DLD1 (cell line): ENCODE data around the gene IL11RA.

ENCODE experiments used
- in situ Hi-C: cut with HindIII; loops from 2 replicates; pipeline ENCODE4 v1.10.0; 2017; ENCODE audit warnings: low sequenced_read_pairs

Gene IL11RA

DNA sequence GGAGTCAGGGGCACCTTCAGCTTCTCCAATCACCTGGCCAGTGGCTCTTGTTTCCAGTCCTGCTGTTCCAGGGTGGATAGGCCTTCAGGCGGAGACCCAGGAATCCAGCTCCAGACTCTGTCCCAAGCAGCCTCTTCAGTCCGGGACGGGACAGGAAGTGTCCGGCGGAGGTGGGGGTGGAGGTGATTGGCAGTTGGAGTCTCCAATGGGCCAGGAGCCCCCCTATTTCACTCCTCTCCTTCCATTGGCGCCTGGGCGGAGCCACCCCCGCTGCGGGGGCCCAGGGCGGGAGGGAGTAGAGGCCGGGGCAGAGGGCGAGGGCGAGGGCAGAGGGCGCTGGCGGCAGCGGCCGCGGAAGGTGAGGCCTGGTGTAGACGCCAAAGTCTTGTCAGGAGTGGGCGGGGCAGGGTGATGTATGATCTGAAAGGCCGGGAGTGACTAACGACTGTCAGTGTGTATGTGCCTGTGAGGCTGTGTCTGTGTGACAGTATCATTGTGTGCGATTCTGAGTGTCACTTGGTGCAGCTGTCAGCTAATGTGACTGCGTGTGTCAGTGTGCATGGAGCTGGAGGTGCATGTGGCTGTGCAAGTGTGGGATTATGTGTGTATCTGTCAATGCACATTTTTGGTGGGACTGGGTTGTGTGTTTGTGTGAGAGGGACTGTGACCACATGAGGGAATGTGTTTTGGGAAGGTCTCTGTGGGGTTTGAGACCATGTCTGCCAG is at the start of gene IL11RA:
Gene IL11RA (plus strand): TSS at position 310 of the 726 bp plus-strand sequence. CDS start 3,033 bp downstream, outside the sequence.
- in situ Hi-C loops = no loop called here

DNA sequence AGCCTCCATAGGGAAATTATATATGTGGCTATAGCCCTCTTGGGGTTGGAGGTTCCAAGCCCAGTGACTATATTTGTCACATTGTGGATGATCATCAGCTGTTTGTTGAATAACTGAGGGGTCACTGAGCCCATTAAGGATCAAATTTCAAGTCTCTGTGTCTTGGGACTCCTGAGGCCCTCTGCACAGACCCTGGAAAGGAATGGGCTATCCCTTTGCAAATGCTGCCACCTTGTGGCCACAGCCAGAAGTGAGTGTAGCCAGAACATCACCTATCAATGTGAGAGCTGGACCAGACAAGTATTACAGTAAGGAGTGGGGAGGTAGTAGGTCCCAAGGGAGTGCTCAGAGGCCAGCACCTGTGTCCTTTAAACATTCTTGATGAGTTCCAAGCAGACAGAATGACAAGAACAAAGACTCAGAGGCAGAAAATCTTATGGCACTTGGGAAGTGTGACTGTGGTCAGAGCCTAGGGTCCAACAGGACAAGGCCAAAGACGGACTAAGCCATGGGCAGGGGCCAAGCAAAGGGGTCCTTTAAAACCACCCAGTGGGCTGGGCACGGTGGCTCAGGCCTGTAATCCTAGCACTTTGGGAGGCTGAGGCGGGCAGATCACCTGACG is 48.3 kb upstream of the IL11RA start:
- in situ Hi-C loops = no loop called here

- in situ Hi-C loops = no loop called here
Observed at GRCh38 chr9:34606190-34606589, 45.8 kb upstream of the IL11RA start.

GRCh38 chr9:34606905-34607304 is 45.1 kb upstream of the IL11RA start:
- in situ Hi-C loops = no loop called here

GRCh38 chr9:34607331-34607730 is 44.7 kb upstream of the IL11RA start:
- in situ Hi-C loops = no loop called here

DNA sequence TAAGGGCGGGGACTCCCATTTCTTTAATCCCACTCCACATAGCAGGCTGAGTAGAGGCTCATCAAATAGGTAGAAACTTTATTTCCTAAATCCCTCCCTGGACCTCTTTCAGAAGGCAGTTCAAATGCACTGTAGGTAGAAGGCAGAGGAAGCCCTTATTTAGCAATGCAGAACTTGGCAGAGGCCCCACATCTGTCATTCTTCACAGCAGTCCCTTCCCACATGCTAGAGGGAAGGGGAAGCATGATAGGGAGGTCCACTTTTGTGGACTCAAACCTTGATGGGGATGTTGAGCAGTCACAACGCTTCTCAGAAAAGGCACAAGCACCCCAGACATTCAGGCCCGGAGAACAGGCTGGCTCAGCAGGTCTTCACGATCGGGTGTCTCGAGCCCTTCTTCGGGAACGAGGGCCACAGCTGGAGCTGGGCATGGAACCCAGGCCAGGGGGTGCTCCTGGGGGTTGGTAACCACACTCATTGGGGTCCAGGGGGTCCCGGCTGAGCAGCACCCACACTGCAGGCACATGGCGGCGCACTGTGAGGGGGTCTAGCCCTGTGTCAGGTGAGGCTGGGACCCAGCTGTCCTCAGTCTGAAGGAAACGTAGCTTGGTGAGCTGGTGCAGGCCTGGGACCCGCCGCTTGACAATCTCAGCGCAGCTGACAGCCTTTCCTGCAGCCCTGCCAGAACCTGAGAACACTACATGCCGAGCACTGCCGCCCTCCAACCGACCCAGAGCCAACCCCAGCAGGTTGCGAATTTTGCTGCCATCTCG is 41.4 kb upstream of the IL11RA start:
- in situ Hi-C loops = no loop called here

GRCh38 chr9:34611251-34611810 is 40.7 kb upstream of the IL11RA start:
- in situ Hi-C loops = no loop called here

DNA sequence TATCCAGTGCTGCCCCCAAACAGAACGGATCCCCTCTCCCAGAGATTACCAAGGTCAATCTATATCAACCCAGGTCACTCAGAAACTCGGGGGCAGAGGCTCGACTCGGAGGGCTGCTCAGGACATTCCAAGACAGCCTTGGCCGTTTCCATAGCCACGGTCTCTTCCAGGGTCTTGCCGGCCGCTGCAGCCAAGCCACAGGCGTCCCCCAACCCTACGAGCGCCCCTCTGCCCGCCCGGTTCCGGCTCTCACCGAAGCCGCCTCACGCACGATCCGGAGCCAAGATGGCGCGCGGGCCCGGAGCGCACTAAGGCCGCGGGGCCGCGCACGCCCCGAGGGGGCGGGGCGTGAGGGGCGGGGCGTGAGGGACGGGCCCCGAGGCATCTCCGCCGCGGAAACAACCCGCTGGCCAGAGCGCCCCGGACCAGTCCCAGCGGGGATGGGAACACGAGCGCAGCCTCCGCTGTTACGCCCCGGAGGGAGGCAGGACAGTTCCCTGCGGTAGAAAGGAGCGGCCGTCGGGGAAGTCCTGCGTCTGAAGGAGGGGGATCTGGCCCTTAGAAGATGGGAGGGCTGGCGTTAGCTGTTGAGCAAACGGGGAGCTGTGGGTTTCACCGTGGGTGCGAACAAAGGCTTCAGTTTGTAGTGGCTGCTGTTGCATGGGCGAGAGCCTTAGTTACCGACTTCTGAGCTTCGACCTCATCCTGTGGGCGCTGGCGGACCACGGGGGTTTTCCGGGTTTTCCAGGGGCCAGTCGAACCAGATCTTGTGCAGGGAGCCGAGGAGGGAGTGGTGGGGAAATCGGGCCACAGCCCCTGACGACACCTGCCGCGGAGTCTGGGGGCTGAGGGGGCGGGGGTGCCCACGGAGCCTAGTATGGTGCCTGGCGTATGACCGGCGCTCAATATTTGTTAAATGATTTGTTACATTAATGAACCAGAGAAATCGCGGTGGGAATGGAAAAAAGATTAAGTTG is 39.9 kb upstream of the IL11RA start, which contains the start of gene RPP25L:
Gene RPP25L (minus strand): TSS at position 287 of the 977 bp plus-strand sequence. CDS start 801 bp downstream, outside the sequence.
- in situ Hi-C loops = no loop called here

- in situ Hi-C loops = no loop called here
Observed at GRCh38 chr9:34612788-34613390, 39.1 kb upstream of the IL11RA start.

GRCh38 chr9:34615132-34615531 is 36.9 kb upstream of the IL11RA start:
- in situ Hi-C loops = no loop called here

DNA sequence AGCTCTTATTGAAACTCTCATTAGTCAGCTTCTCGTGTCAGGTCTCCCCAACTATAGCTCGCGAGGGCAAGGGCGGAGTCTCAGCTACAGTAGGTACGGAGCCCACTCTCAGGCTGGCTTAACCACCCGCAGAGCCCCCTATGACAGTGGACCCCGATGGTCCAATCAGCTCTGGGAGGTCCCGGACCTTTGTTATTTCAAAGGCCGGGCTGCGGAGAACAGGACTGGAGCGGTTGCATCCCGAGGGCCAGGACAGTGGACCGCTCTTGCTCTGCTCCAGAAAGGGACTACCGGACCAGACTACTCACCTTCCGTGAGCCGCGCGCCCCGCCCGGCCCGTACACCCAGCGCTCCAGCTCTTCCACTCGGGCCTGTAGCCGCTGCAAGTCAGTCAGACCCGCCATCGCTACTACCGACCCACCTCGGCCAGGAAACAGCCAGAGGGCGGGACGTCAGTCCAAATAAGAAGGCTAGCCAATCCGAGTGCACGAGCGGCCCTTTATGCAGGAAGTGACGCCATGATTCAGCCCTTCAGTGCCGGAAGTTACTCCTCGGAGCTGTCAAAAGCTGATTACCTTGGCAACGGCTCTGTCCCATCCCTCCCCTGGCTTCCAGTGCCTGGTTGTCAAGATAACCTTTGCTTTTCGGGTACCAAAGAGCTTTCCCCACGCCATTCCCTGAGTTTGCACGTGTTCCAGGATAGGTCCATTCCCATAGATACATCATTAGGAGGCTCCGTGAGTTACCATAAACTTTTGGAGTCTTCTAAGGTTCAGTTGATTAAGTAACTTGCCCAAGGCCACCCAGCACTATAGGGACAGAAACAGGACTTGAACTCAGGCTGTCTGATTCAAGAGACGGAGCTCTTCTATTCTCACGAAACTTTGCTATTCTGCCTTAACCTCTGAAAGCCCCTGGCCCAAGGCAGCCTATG is 31.7 kb upstream of the IL11RA start, which contains the start of gene DCTN3:
Gene DCTN3 (minus strand): TSS at position 435 of the 934 bp plus-strand sequence. CDS start 31 bp downstream, at position 404.
- in situ Hi-C loops = no loop called here

GRCh38 chr9:34623374-34624235 is 28.4 kb upstream of the IL11RA start:
- in situ Hi-C loops = no loop called here

DNA sequence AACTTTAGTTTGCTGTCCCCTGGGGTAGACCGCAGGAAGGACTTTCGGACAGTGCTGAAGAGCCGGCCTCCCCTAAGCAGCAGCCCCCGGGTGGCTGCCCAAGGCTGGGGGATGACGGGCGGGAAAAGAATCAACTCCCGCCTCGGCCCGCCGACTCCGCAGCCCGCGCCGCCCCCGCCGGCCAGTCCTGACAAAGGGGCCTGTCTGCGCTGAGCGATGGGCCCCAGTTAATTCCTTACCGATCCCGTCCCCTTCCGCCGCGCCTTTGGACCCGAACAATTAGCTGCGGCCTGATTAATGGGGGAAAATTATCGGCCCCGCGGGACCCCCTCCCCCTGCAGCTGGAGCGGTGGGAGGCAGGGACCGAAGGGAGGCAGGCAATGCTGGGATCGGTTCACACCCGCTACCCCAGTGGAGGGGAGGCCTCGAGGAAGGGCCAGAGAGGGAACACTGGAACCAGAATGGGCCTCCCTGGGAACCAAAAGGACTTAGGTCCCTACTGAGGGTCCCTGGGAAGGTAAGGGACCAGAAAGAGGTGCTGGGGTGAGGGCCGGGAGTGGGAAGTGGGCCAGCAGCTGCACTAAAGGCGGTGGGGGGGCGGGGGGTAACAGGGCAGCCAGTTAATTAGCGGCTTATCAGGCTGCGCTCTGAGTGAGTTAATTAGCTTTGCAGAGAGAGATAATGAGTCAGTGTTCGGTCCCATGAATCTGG is 27.4 kb upstream of the IL11RA start:
- in situ Hi-C loops = no loop called here

DNA sequence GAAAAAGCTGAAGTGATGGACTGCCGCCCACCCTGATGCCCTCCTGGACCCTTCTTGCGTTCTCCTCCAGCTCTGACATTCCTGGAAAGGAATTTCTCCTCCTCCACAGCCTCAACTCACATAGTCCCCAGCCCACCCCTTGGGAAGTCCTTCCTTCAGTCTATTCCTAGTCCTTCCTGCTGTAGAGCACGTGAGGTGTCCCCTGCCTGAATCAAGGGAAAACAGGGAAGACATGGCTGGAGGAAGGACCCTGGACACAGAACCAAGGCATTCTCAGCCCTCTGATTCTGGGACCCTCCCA is 26.8 kb upstream of the IL11RA start:
- in situ Hi-C loops = no loop called here

- in situ Hi-C loops = no loop called here
Observed at GRCh38 chr9:34627716-34628655, 24.0 kb upstream of the IL11RA start.
